Astrocyte (in vitro differentiated cells and primary cell): Measurements from ENCODE around the gene F7. TPM values are rescaled to one million over a fixed set of nuclear protein-coding genes. Genes with fewer than 3 reads are reported as not detected.

Experiments used
- DNase-seq: peaks from one replicate; pipeline ENCODE4 v3.0.0-alpha.2; 2010; ENCODE audit warnings: low read depth
- FAIRE-seq: peaks from 2 replicates; lab custom pipeline; 2011; peaks lifted over from hg19 to GRCh38; lab: Jason Lieb, UNC
- H2AFZ ChIP-seq: 2 replicates; pipeline ENCODE4 v1.6.0; 2012; ENCODE audit warnings: low read depth, low read length, inconsistent platforms
- H3K27ac ChIP-seq: 2 replicates; pipeline ENCODE4 v1.5.1; 2011; ENCODE audit warnings: low read depth, low read length, inconsistent platforms
- H3K27me3 ChIP-seq: 2 replicates; pipeline ENCODE4 v1.6.0; 2011; ENCODE audit warnings: low read length, inconsistent platforms; ENCODE audit not compliant: insufficient read depth
- H3K36me3 ChIP-seq: 2 replicates; pipeline ENCODE4 v1.5.1; 2011; ENCODE audit warnings: low read length, inconsistent platforms; ENCODE audit not compliant: insufficient read depth
- H3K4me1 ChIP-seq: 2 replicates; pipeline ENCODE4 v1.5.1; 2011; ENCODE audit warnings: low read length, inconsistent platforms; ENCODE audit not compliant: insufficient read depth
- H3K4me2 ChIP-seq: 2 replicates; pipeline ENCODE4 v1.6.0; 2012; ENCODE audit warnings: low read length, inconsistent platforms
- H3K4me3 ChIP-seq: 2 replicates; pipeline ENCODE4 v1.5.1; 2011; ENCODE audit warnings: low read depth, mild to moderate bottlenecking, low read length, inconsistent platforms; ENCODE audit not compliant: insufficient read depth
- H3K79me2 ChIP-seq: 2 replicates; pipeline ENCODE4 v1.6.0; 2012; ENCODE audit warnings: mild to moderate bottlenecking, low read length, inconsistent platforms; ENCODE audit not compliant: insufficient read depth
- H3K9ac ChIP-seq: 2 replicates; pipeline ENCODE4 v1.6.0; 2012; ENCODE audit warnings: mild to moderate bottlenecking, low read length, inconsistent platforms
- H3K9me3 ChIP-seq: 2 replicates; pipeline ENCODE4 v1.5.1; 2012; ENCODE audit warnings: low read depth, mild to moderate bottlenecking, low read length, inconsistent platforms; ENCODE audit not compliant: insufficient read depth
- H4K20me1 ChIP-seq: 2 replicates; pipeline ENCODE4 v1.6.0; 2012; ENCODE audit warnings: low read length, inconsistent platforms; ENCODE audit not compliant: insufficient read depth
- H3K27ac Mint-ChIP-seq: one replicate; pipeline ENCODE4 v1.8.0; 2021; ENCODE audit warnings: mild to moderate bottlenecking, mixed read lengths; ENCODE audit not compliant: unreplicated experiment
- H3K27me3 Mint-ChIP-seq: one replicate; pipeline ENCODE4 v1.8.0; 2021; ENCODE audit warnings: low read depth, mixed read lengths; ENCODE audit not compliant: unreplicated experiment
- H3K36me3 Mint-ChIP-seq: one replicate; pipeline ENCODE4 v1.8.0; 2021; ENCODE audit warnings: low read depth, mixed read lengths; ENCODE audit not compliant: unreplicated experiment
- H3K4me1 Mint-ChIP-seq: one replicate; pipeline ENCODE4 v1.8.0; 2021; ENCODE audit warnings: low read depth, mixed read lengths; ENCODE audit not compliant: unreplicated experiment
- H3K4me3 Mint-ChIP-seq: one replicate; pipeline ENCODE4 v1.8.0; 2021; ENCODE audit warnings: mild to moderate bottlenecking, moderate library complexity, mixed read lengths; ENCODE audit not compliant: unreplicated experiment
- H3K9me3 Mint-ChIP-seq: one replicate; pipeline ENCODE4 v1.8.0; 2021; ENCODE audit warnings: mild to moderate bottlenecking, mixed read lengths; ENCODE audit not compliant: unreplicated experiment
- CTCF ChIP-seq: IDR thresholded peaks from 2 replicates; pipeline ENCODE4 v1.5.1; 2011; ENCODE audit warnings: low read depth, mild to moderate bottlenecking, inconsistent platforms, low read length, moderate library complexity; ENCODE audit not compliant: insufficient read depth
- EZH2 ChIP-seq: IDR thresholded peaks from 2 replicates; pipeline ENCODE4 v1.6.1; 2012; ENCODE audit warnings: mild to moderate bottlenecking, low read length, inconsistent platforms; ENCODE audit not compliant: insufficient read depth
- total RNA-seq: library from RNA; stranded (reverse); gene quantifications from 2 replicates; pipeline ENCODE4 v1.2.1, GENCODE V29; 2021

F7 gene
- total RNA-seq, 1 donor from 2014 or later: not detected

DNA sequence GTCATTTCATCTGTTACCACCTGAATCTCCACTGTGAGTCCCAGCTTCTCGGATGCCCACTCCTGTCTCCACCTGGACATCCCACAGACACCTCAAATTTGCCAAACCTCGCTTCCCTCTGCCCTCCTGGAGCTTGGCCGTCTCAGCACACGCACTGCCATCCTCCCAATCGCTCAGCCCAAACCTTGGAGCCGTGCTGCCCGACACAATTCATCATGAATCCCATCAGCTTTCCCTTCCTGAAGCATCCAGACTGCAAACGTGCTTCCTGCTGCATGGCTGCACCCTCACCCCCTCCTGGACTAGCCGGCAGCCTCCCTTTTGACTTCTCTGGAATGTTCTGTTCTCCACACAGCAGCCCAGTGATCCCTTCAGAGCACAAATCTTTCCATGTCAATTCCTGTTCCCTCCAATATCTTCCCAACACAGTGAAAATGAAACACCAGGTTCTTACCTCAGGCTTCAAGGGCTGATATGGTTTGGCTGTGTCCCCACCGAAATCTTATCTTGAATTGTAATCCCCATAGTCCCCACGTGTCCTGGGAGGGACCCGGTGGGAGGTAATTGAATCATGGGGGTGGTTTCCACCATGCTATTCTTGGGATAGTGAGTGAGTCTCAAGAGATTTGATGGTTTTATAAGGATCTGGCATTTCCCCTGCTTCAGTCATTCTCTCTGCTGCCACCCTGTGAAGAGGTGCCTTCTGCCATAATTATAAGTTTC, 51.8 kb downstream of the F7 start:
- Histone ChIP-seq H2AFZ (no peak overlapping the region), H3K4me1 (peaks cover 10% of the 10 kb centered on the region), H3K4me2 (no peak overlapping the region), H3K27me3 (no peaks in the 10 kb centered on the region), H3K27ac (no peak overlapping the region), H3K9me3 (no peaks in the 10 kb centered on the region), H3K9ac (no peak overlapping the region), H3K4me3 (no peak overlapping the region), H3K36me3 (no peaks in the 10 kb centered on the region), H4K20me1 (no peaks in the 10 kb centered on the region), H3K79me2 (no peaks in the 10 kb centered on the region)
- Mint-ChIP-seq H3K4me1 (peaks cover 9% of the 10 kb centered on the region), H3K4me3 (no peak overlapping the region), H3K9me3 (peaks cover 6% of the 10 kb centered on the region), H3K27me3 (peaks cover 13% of the 10 kb centered on the region), H3K27ac (no peak overlapping the region), H3K36me3 (no peaks in the 10 kb centered on the region)
- DNase-seq: no peak
- TF ChIP-seq CTCF (no peak), EZH2 (no peak)
- FAIRE-seq: no peak

DNA sequence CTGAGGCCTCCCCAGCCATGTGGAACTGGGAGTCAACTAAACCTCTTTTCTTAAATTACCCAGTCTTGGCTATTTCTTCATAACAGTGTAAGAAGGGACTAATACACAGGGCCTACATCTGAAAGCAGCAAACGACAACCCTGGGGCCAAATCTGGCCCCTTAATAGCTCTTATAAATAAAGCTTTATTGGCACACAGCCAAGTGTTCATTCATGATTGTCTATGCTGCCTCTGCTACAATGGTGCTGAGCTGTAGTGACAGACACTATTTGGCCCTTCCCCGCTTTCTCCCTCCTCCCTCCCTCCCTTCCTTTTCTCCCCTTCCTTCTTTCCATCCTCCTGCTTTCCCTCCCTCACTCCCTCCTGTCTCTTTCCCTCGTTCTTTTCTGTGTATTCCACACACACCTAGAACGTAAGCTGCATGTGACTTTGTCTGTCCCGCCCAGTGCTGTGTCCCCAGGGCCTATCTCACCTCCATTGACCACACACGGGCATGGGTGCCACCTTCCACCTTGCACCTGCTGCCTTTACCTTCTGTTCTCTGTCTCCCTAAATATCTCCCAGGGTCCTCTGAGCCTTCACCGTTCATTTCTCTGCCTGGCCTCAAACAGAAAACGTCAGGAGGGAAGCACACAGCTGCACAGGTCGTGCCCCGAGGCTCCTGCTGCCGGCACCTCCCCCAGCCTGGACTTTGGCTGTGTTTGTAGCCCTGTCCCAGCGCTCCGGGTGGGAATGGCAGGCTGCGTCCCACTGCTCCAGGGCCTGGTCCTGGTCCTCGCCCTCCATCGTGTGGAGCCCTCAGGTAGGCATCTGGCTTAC, 52.5 kb downstream of the F7 start, which contains the start of gene PROZ:
Gene PROZ (plus strand): TSS at position 720 of the 819 bp plus-strand sequence. CDS start 13 bp downstream, at position 733.
- Histone ChIP-seq H3K4me2 (no peak within 1 kb of the TSS), H3K36me3 (no peaks in the 10 kb centered on the region), H3K79me2 (no peaks in the 10 kb centered on the region), H3K4me3 (no peak within 1 kb of the TSS), H4K20me1 (no peaks in the 10 kb centered on the region), H3K27me3 (no peaks in the 10 kb centered on the region), H3K27ac (no peak within 1 kb of the TSS), H3K9ac (no peak within 1 kb of the TSS), H3K4me1 (peaks cover 4% of the 10 kb centered on the region), H2AFZ (no peak within 1 kb of the TSS), H3K9me3 (no peaks in the 10 kb centered on the region)
- FAIRE-seq (no peak), DNase-seq (no peak)
- Mint-ChIP-seq H3K27ac (no peak within 1 kb of the TSS), H3K4me3 (no peak within 1 kb of the TSS), H3K27me3 (peaks cover 12% of the 10 kb centered on the region), H3K36me3 (no peaks in the 10 kb centered on the region), H3K9me3 (peaks cover 6% of the 10 kb centered on the region), H3K4me1 (peaks cover 5% of the 10 kb centered on the region)
- TF ChIP-seq CTCF (no peak), EZH2 (no peak)
